Left ventricle myocardium superior (tissue), 1 donor: ENCODE results near the gene RAB29. TPM values are rescaled to one million over a fixed set of nuclear protein-coding genes. Genes with fewer than 3 reads are reported as not detected.

ENCODE experiments used
- ATAC-seq: fragments of 200-7000 bp; cut with Tn5 transposase; one replicate; pipeline ENCODE4 v1.9.1; 2020; ENCODE audit warnings: mild to moderate bottlenecking, moderate library complexity
- DNase-seq: peaks from one replicate; pipeline ENCODE4 v3.0.0-alpha.2; 2020
- intact Hi-C: fragments of 100-400 bp; cut with micrococcal nuclease; formaldehyde crosslinking; loops from one replicate; pipeline ENCODE4 v1.11.0; 2022
- total RNA-seq: library from RNA; stranded (reverse); fragmentation: NEBNext Ultra II Directional; extraction: Animal tissue kit (Norgen Biotek cat#: 25700); gene quantifications from one replicate; pipeline ENCODE4 v1.2.1, GENCODE V29; 2021
- donor health status: DM: no; HTN: yes; CAD: no; lungs with severe emphysema.

The RAB29 gene
- total RNA-seq, 1 donor from 2014 or later: 14.5 TPM

GRCh38 chr1:205770618-205771017 lies 4.7 kb downstream of the RAB29 start:
- ATAC-seq (no peak), DNase-seq (no peak)
- intact Hi-C loops: no loop called here

- DNase-seq (no peak), ATAC-seq (no peak)
- intact Hi-C loops: no loop called here
These were observed 5.5 kb downstream of the RAB29 start for GRCh38 chr1:205769641-205770365.

GRCh38 chr1:205767248-205767647 lies 8.0 kb downstream of the RAB29 start:
- intact Hi-C loops: no loop called here
- DNase-seq (no peak), ATAC-seq (no peak)

GRCh38 chr1:205766570-205766969 lies 8.7 kb downstream of the RAB29 start:
- no peak for DNase-seq
- intact Hi-C loops: no loop called here
- ATAC-seq: no peak

GRCh38 chr1:205766038-205766437 lies 9.2 kb downstream of the RAB29 start:
- ATAC-seq (no peak), DNase-seq (no peak)
- intact Hi-C loops: no loop called here

- no peak for DNase-seq
- no peak for ATAC-seq
- intact Hi-C loops: no loop called here
These were observed 10.7 kb downstream of the RAB29 start for GRCh38 chr1:205764578-205764977.

GRCh38 chr1:205763980-205764379 lies 11.3 kb downstream of the RAB29 start:
- ATAC-seq (no peak), DNase-seq (no peak)
- intact Hi-C loops: no loop called here

- DNase-seq (no peak), ATAC-seq (no peak)
- intact Hi-C loops: no loop called here
These were observed 14.7 kb downstream of the RAB29 start for GRCh38 chr1:205760606-205761005.

- intact Hi-C loops: no loop called here
- ATAC-seq: no peak
These were observed 18.7 kb downstream of the RAB29 start for GRCh38 chr1:205756552-205756951.

GRCh38 chr1:205754857-205755256 lies 20.4 kb downstream of the RAB29 start:
- ATAC-seq: no peak
- no peak for DNase-seq
- intact Hi-C loops: no loop called here

More at GRCh38 chr1:205756552-205756951, 18.7 kb downstream of the RAB29 start:
- no peak for DNase-seq

- intact Hi-C loops: no loop called here
- no peak for ATAC-seq
- no peak for DNase-seq
These were observed 24.1 kb downstream of the RAB29 start for GRCh38 chr1:205751036-205751651.

- ATAC-seq (peak; percentile 86), DNase-seq (peak; percentile 97)
- intact Hi-C loops: no loop called here
These were observed 24.9 kb downstream of the RAB29 start, which contains the start of gene NUCKS1 for GRCh38 chr1:205750138-205751035. NUCKS1 (minus strand) TSS chr1:205750182; CDS start chr1:205749973, 209 bp downstream.

GRCh38 chr1:205749234-205750137 lies 25.8 kb downstream of the RAB29 start:
- intact Hi-C loops: no loop called here
- peak; percentile 90 for ATAC-seq
- peak; percentile 98 for DNase-seq

GRCh38 chr1:205748403-205749233 lies 26.7 kb downstream of the RAB29 start:
- intact Hi-C loops: no loop called here
- peak; percentile 39 for ATAC-seq
- DNase-seq: no peak

- intact Hi-C loops: no loop called here
- ATAC-seq (no peak), DNase-seq (no peak)
These were observed 28.4 kb downstream of the RAB29 start for GRCh38 chr1:205746757-205747412.

- ATAC-seq (no peak), DNase-seq (no peak)
- intact Hi-C loops: no loop called here
These were observed 30.9 kb downstream of the RAB29 start for GRCh38 chr1:205744403-205744802.

- peak; percentile 6 for ATAC-seq
- no peak for DNase-seq
- intact Hi-C loops: no loop called here
These were observed 31.3 kb downstream of the RAB29 start for GRCh38 chr1:205743977-205744376.

- DNase-seq: no peak
- intact Hi-C loops: no loop called here
- ATAC-seq: no peak
These were observed 33.6 kb downstream of the RAB29 start for GRCh38 chr1:205741681-205742080.
